GM12878 (cell line): ENCODE measurements around the gene BBS10. TPM values are rescaled to one million over a fixed set of nuclear protein-coding genes. Genes with fewer than 3 reads are reported as not detected.

Source experiments
- ATAC-seq: fragments of 200-7000 bp; cut with Tn5 transposase; 3 replicates; pipeline ENCODE4 v1.9.1; 2020; ENCODE audit warnings: mild to moderate bottlenecking, moderate library complexity
- BruUV-seq: library from RNA; stranded (reverse); fragments of 400-500 nt; replicated peaks from 2 replicates; lab custom pipeline; 2021; lab: Mats Ljungman, UMichigan
- CTCF ChIA-PET: fragments of 300-600 bp; sonication (Branson Sonifier 250); formaldehyde crosslinking; extraction: SDS; loops from one replicate; lab custom pipeline; 2021; ENCODE audit warnings: inconsistent platforms; lab: Yijun Ruan, JAX
- POLR2A ChIA-PET: fragments of 350-600 bp; formaldehyde crosslinking; extraction: SDS; loops from one replicate; lab custom pipeline; 2021; ENCODE audit warnings: inconsistent platforms; lab: Charles Lee
- RAD21 ChIA-PET: fragments of 300-600 bp; sonication (Branson Sonifier 250); formaldehyde crosslinking; loops from one replicate; lab custom pipeline; 2023; ENCODE audit warnings: antibody characterized with exemption; ENCODE audit not compliant: unreplicated experiment; lab: Charles Lee
- SMC1A ChIA-PET: fragments of 300-600 bp; sonication (Branson Sonifier 250); formaldehyde crosslinking; loops from one replicate; lab custom pipeline; 2023; ENCODE audit not compliant: unreplicated experiment, uncharacterized antibody; lab: Charles Lee
- DNase-seq: peaks from one replicate; pipeline ENCODE4 v3.0.0-alpha.2; 2011; ENCODE audit warnings: low read depth, low spot score
- FAIRE-seq: peaks from 3 replicates; lab custom pipeline; 2011; peaks lifted over from hg19 to GRCh38; lab: Jason Lieb, UNC
- H2AFZ ChIP-seq: 2 replicates; pipeline ENCODE4 v1.6.0; 2011; ENCODE audit warnings: low read depth, low read length, control low read depth; ENCODE audit not compliant: control insufficient read depth
- H3K27ac ChIP-seq: 2 replicates; pipeline ENCODE4 v1.5.1; 2011; ENCODE audit warnings: control low read depth; ENCODE audit not compliant: control insufficient read depth, insufficient read depth
- H3K27me3 ChIP-seq, 2 experiments: replicated peaks in 1 of 2; 2 replicates each; pipeline versions ENCODE4 v1.6.0 to v1.6.1; 2011; ENCODE audit warnings: low read length in 1 of 2; ENCODE audit not compliant: control insufficient read depth in 2 of 2, insufficient read depth in 2 of 2
- H3K36me3 ChIP-seq, 2 experiments: 2 replicates each; pipeline ENCODE4 v1.5.1; 2011; ENCODE audit warnings: low read length in 1 of 2; ENCODE audit not compliant: control insufficient read depth in 2 of 2, insufficient read depth in 2 of 2
- H3K4me1 ChIP-seq: 2 replicates; pipeline ENCODE4 v1.6.1; 2011; ENCODE audit warnings: mild to moderate bottlenecking, low read length, moderate library complexity, mixed read lengths; ENCODE audit not compliant: control insufficient read depth, insufficient read depth
- H3K4me2 ChIP-seq: 2 replicates; pipeline ENCODE4 v1.6.0; 2011; ENCODE audit warnings: control low read depth; ENCODE audit not compliant: control insufficient read depth, insufficient read depth
- H3K4me3 ChIP-seq: fragments of 200-600 bp; sonication (generic); 2 replicates; pipeline ENCODE4 v1.5.1; 2016
- H3K79me2 ChIP-seq: 2 replicates; pipeline ENCODE4 v1.6.0; 2011; ENCODE audit warnings: low read length; ENCODE audit not compliant: control insufficient read depth, insufficient read depth
- H3K9ac ChIP-seq: 2 replicates; pipeline ENCODE4 v1.8.0; 2011; ENCODE audit warnings: low read length, control low read depth, mixed read lengths; ENCODE audit not compliant: control insufficient read depth, insufficient read depth
- H3K9me3 ChIP-seq: replicated peaks from 3 replicates; pipeline ENCODE4 v1.5.1; 2011; ENCODE audit warnings: mild to moderate bottlenecking, low read length; ENCODE audit not compliant: control insufficient read depth, insufficient read depth
- H4K20me1 ChIP-seq: 2 replicates; pipeline ENCODE4 v1.6.0; 2011; ENCODE audit not compliant: control insufficient read depth, insufficient read depth
- CBFB ChIP-seq: IDR thresholded peaks from 2 replicates; pipeline ENCODE4 v1.6.1; 2016; ENCODE audit warnings: antibody characterized with exemption, low read depth
- CHD1 ChIP-seq: IDR thresholded peaks from 2 replicates; pipeline ENCODE4 v1.6.1; 2012; ENCODE audit warnings: low read depth, low read length, improper control_type of control experiment
- CHD4 ChIP-seq: fragments of 200-600 bp; sonication (generic); IDR thresholded peaks from 2 replicates; pipeline ENCODE4 v1.6.1; 2016; ENCODE audit warnings: mild to moderate bottlenecking
- KLF5 ChIP-seq: fragments of 450-650 bp; IDR thresholded peaks from 2 replicates; pipeline ENCODE4 v1.6.1; 2014; ENCODE audit warnings: mild to moderate bottlenecking; ENCODE audit not compliant: partially characterized antibody
- LARP7 ChIP-seq: fragments of 450-650 bp; IDR thresholded peaks from 2 replicates; pipeline ENCODE4 v1.6.1; 2017; ENCODE audit warnings: mild to moderate bottlenecking
- MTA3 ChIP-seq: IDR thresholded peaks from 2 replicates; pipeline ENCODE4 v1.6.1; 2012; ENCODE audit warnings: low read length, inconsistent platforms, borderline replicate concordance
- MYB ChIP-seq: fragments of 150-350 bp; IDR thresholded peaks from 2 replicates; pipeline ENCODE4 v1.6.1; 2014; ENCODE audit warnings: mild to moderate bottlenecking, low read depth, low read length, borderline replicate concordance
- MYC ChIP-seq: IDR thresholded peaks from 2 replicates; pipeline ENCODE4 v1.6.1; 2011; ENCODE audit warnings: mild to moderate bottlenecking, low read length, moderate library complexity, inconsistent platforms; ENCODE audit not compliant: insufficient read depth, insufficient replicate concordance, insufficient read length, severe bottlenecking
- NR2C1 ChIP-seq: fragments of 450-650 bp; IDR thresholded peaks from 2 replicates; pipeline ENCODE4 v1.6.1; 2017; ENCODE audit warnings: antibody characterized with exemption, mild to moderate bottlenecking, moderate library complexity
- STAT3 ChIP-seq: IDR thresholded peaks from 2 replicates; pipeline ENCODE4 v1.6.1; 2011; ENCODE audit warnings: low read depth, low read length, improper control_type of control experiment
- TBL1XR1 ChIP-seq: IDR thresholded peaks from 2 replicates; pipeline ENCODE4 v1.6.1; 2012; ENCODE audit warnings: low read depth, low read length, improper control_type of control experiment
- WGBS: methylation state at CpG from one replicate; pipeline ENCODE4 v1.1.6; 2016; ENCODE audit warnings: low lambda C conversion rate; ENCODE audit not compliant: insufficient replicate concordance, insufficient coverage; ENCODE audit errors: missing lambda C conversion rate; 5-methylcytosine and 5-hydroxymethylcytosine counted together
- in situ Hi-C: fragments of 300-500 bp; cut with MboI; formaldehyde crosslinking; loops from 9 replicates; pipeline ENCODE4 v1.14.3; 2018; ENCODE audit warnings: mixed read lengths
- intact Hi-C: fragments of 100-400 bp; cut with micrococcal nuclease; formaldehyde crosslinking; loops from one replicate; pipeline ENCODE4 v1.14.2; 2022; ENCODE audit not compliant: unreplicated experiment
- polyA plus RNA-seq, 11 experiments: library from polyadenylated mRNA; depleted of rRNA in 4 of 11; unstranded in 6 of 11; stranded (reverse) in 5 of 11; fragments of >200 nt; fragmentation: Nextera tagmentation in 4 of 11; fragmentation: Illumina TruSeq in 1 of 11; extraction: Ambion mirVana in 4 of 11; extraction: Trizol in 1 of 11; gene quantifications; 1 replicate in 1 of 11; 2 replicates in 10 of 11; pipeline versions ENCODE4 v1.2.1 to v1.2.3, GENCODE V29; 2011 to 2016; ENCODE audit warnings: inconsistent platforms in 2 of 11, missing spikeins in 2 of 11, low read depth in 1 of 11
- total RNA-seq, 4 experiments: library from RNA; depleted of rRNA in 3 of 4; stranded (reverse); fragments of >200 nt in 3 of 4; fragmentation: Illumina TruSeq in 1 of 4; extraction: Trizol in 1 of 4; gene quantifications; 2 replicates each; pipeline versions ENCODE4 v1.2.1 to v1.2.3, GENCODE V29; 2013 to 2021
- TF ChIP-seq, protein P1 (sequence below): fragments of 450-650 bp; IDR thresholded peaks from 2 replicates; pipeline ENCODE4 v1.6.1; 2017; ENCODE audit warnings: antibody characterized with exemption, mild to moderate bottlenecking, moderate library complexity

The BBS10 gene
- total and polyA plus RNA-seq, 10 of the 15 experiments (the other 5 are each of a cell fraction or from before 2014, with no cell fraction given), result 1.2 to 9.8 (median 5.9) TPM

DNA sequence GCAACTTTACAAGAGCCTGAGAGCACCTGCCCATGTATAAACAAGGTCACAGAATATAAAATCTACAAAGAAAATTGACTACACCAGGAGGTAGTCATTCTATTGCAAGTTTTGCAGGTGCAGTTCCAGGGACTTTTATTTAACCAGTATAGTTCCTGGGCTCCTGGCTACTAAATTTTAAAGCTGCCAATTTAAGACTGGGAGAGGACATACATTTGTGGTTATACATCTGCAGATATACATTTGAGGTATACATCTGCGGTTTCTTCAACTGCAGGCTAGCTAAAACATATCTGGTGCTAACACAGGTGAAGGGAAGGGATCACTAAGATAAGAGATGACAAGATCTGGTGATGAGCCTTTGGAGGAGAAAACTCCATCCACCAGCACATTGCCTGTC lies 30.2 kb downstream of the BBS10 start:
- CTCF ChIA-PET, result no interaction called here
- no peak overlapping the region for H2AFZ ChIP-seq
- WGBS, result 50% methylated on average over 1 of the region's 1 CpG

DNA sequence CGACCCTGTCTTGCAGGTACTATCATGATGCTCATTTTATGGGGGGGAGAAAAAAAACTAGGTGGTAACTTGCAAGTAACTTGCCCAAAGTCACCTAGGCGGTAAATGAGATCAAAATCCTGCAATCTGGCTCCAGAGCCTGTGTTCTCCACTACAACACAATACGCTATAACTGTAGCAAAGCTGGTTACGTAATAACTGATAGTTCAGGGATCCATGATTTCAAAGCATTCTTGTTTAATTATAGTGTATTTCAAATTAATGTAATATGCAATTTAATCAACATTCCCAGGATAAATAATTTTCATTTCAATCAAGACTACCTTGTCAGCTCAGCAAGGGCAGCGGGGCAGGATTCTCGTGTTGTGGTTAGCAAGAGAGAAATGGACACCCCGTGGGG lies 31.7 kb downstream of the BBS10 start:
- DNase-seq (no peak), ATAC-seq (no peak), FAIRE-seq (no peak)
- CTCF ChIA-PET, result no interaction called here
- BruUV-seq, result no TSS peak
- WGBS, result 35% methylated on average over 7 of the region's 7 CpGs
- Histone ChIP-seq H3K9me3 (no peaks in the 10 kb centered on the region), H3K36me3 (no peaks in the 10 kb centered on the region), H3K27ac (no peak overlapping the region), H3K4me3 (no peak overlapping the region), H2AFZ (no peak overlapping the region), H3K4me1 (no peaks in the 10 kb centered on the region), H3K79me2 (no peaks in the 10 kb centered on the region), H4K20me1 (no peaks in the 10 kb centered on the region), H3K4me2 (no peak overlapping the region), H3K9ac (no peak overlapping the region), H3K27me3 (no peaks in the 10 kb centered on the region; a peak in 1 of 4 replicates)
- intact Hi-C loops, result no loop called here
- in situ Hi-C loops, result no loop called here
- POLR2A ChIA-PET, result no interaction called here
- RAD21 ChIA-PET, result no interaction called here
- SMC1A ChIA-PET, result no interaction called here
- TF ChIP-seq NR2C1, result no peak
- TF ChIP-seq STAT3, result no peak
- TF ChIP-seq, protein P1, sequence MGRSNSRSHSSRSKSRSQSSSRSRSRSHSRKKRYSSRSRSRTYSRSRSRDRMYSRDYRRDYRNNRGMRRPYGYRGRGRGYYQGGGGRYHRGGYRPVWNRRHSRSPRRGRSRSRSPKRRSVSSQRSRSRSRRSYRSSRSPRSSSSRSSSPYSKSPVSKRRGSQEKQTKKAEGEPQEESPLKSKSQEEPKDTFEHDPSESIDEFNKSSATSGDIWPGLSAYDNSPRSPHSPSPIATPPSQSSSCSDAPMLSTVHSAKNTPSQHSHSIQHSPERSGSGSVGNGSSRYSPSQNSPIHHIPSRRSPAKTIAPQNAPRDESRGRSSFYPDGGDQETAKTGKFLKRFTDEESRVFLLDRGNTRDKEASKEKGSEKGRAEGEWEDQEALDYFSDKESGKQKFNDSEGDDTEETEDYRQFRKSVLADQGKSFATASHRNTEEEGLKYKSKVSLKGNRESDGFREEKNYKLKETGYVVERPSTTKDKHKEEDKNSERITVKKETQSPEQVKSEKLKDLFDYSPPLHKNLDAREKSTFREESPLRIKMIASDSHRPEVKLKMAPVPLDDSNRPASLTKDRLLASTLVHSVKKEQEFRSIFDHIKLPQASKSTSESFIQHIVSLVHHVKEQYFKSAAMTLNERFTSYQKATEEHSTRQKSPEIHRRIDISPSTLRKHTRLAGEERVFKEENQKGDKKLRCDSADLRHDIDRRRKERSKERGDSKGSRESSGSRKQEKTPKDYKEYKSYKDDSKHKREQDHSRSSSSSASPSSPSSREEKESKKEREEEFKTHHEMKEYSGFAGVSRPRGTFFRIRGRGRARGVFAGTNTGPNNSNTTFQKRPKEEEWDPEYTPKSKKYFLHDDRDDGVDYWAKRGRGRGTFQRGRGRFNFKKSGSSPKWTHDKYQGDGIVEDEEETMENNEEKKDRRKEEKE, result no peak
- no peak for TF ChIP-seq MTA3
- TF ChIP-seq TBL1XR1, result no peak
- no peak for TF ChIP-seq KLF5
- no peak for TF ChIP-seq MYB
- no peak for TF ChIP-seq CHD1
- TF ChIP-seq MYC, result no peak

More for the DNA sequence above, 30.2 kb downstream of the BBS10 start:
- H3K9ac ChIP-seq, result no peak overlapping the region
- no peak for FAIRE-seq
- no peak overlapping the region for H3K4me3 ChIP-seq
- BruUV-seq, result no TSS peak
- no peak for ATAC-seq
- in situ Hi-C loops (no loop called here), intact Hi-C loops (no loop called here)
- no peaks in the 10 kb centered on the region for H3K4me1 ChIP-seq
- no peak overlapping the region for H3K27ac ChIP-seq
- no peaks in the 10 kb centered on the region for H3K79me2 ChIP-seq
- ChIA-PET POLR2A (no interaction called here), SMC1A (interaction anchor here (0.8 kb wide), 1 partner anchor 790 kb away, joined by 3 read pairs; no protein-coding TSS in a partner anchor), RAD21 (no interaction called here)
- TF ChIP-seq LARP7, result no peak
- no peak for TF ChIP-seq CHD4
- TF ChIP-seq, protein P1, result no peak
- TF ChIP-seq CBFB, result no peak
- no peak overlapping the region for H3K4me2 ChIP-seq
- DNase-seq, result no peak
- no peaks in the 10 kb centered on the region for H4K20me1 ChIP-seq
- H3K36me3 ChIP-seq, result no peaks in the 10 kb centered on the region
- H3K27me3 ChIP-seq, result no peaks in the 10 kb centered on the region; a peak in 1 of 4 replicates
- no peaks in the 10 kb centered on the region for H3K9me3 ChIP-seq
